ENCODE results near the gene SLC10A1.

The SLC10A1 gene

GRCh38 chr14:69776875-69777453, 20.1 kb downstream of the SLC10A1 start:
- in situ Hi-C loops (cut with HindIII; ENCODE audit: low sequenced_read_pairs) = no loop called here
- no peak overlapping the region for H3K4me3 ChIP-seq (ENCODE audit: low read depth, low read length)
- DNase-seq (ENCODE audit: low read depth, low spot score) = no peak
- TF ChIP-seq CTCF (IDR thresholded peaks at IDR 0.05; ENCODE audit: low read depth, low read length) = no peak

- in situ Hi-C loops (cut with HindIII; ENCODE audit: low sequenced_read_pairs) = no loop called here
- no peak for DNase-seq (ENCODE audit: low read depth, low spot score)
- TF ChIP-seq CTCF (IDR thresholded peaks at IDR 0.05; ENCODE audit: low read depth, low read length) = no peak
- no peak overlapping the region for H3K4me3 ChIP-seq (ENCODE audit: low read depth, low read length)
Measured at GRCh38 chr14:69775012-69775411, 22.0 kb downstream of the SLC10A1 start.

- H3K4me3 ChIP-seq (ENCODE audit: low read depth, low read length) = no peak overlapping the region
- no peak for DNase-seq (ENCODE audit: low read depth, low spot score)
- no peak for TF ChIP-seq CTCF (IDR thresholded peaks at IDR 0.05; ENCODE audit: low read depth, low read length)
- in situ Hi-C loops (cut with HindIII; ENCODE audit: low sequenced_read_pairs) = no loop called here
Measured at GRCh38 chr14:69773571-69774276, 23.3 kb downstream of the SLC10A1 start.

GRCh38 chr14:69772082-69773017, 24.7 kb downstream of the SLC10A1 start:
- no peak overlapping the region for H3K4me3 ChIP-seq (ENCODE audit: low read depth, low read length)
- TF ChIP-seq CTCF (IDR thresholded peaks at IDR 0.05; ENCODE audit: low read depth, low read length) = no peak
- in situ Hi-C loops (cut with HindIII; ENCODE audit: low sequenced_read_pairs) = no loop called here
- DNase-seq (ENCODE audit: low read depth, low spot score) = no peak

- in situ Hi-C loops (cut with HindIII; ENCODE audit: low sequenced_read_pairs) = no loop called here
- no peak for DNase-seq (ENCODE audit: low read depth, low spot score)
- TF ChIP-seq CTCF (IDR thresholded peaks at IDR 0.05; ENCODE audit: low read depth, low read length) = no peak
- H3K4me3 ChIP-seq (ENCODE audit: low read depth, low read length) = no peak overlapping the region
Measured at GRCh38 chr14:69771136-69771535, 25.9 kb downstream of the SLC10A1 start.

GRCh38 chr14:69770559-69770958, 26.5 kb downstream of the SLC10A1 start:
- H3K4me3 ChIP-seq (ENCODE audit: low read depth, low read length) = no peak overlapping the region
- no peak for TF ChIP-seq CTCF (IDR thresholded peaks at IDR 0.05; ENCODE audit: low read depth, low read length)
- in situ Hi-C loops (cut with HindIII; ENCODE audit: low sequenced_read_pairs) = no loop called here
- no peak for DNase-seq (ENCODE audit: low read depth, low spot score)

All from astrocyte of the spinal cord (primary cell).